Ammon's horn (tissue), 1 donor: ENCODE measurements around the gene LARGE1.
"Not testable (repeated sequence)": the region's sequence is repeated elsewhere in the genome, so short reads cannot be mapped to it uniquely, and the experiment has no call there.

Source experiments
- DNase-seq: peaks from one replicate; pipeline ENCODE4 v3.0.0-alpha.2; 2016; ENCODE audit warnings: low spot score

Gene LARGE1

GRCh38 chr22:33883961-33884808, 36.1 kb downstream of the LARGE1 start:
- no peak for DNase-seq

DNA sequence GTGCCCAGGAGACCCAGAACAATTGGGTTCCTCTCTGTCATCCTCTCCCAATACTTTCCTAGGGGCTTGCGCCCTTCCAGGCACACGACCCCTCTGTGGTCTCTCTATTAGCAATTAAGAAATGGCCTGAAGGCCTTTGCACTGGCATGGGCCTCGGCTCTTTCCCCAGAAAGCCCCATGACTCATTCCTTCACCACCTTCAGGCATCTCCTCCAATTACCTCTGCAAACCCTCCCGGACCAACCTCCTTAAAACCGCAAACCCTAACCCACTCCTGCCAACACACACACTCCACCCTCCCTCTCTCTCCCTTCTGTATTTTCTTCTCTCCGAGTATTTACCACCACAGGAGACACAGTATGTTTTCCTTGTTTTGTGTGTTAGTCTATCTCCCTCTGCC, 36.7 kb downstream of the LARGE1 start:
- DNase-seq, result no peak

DNA sequence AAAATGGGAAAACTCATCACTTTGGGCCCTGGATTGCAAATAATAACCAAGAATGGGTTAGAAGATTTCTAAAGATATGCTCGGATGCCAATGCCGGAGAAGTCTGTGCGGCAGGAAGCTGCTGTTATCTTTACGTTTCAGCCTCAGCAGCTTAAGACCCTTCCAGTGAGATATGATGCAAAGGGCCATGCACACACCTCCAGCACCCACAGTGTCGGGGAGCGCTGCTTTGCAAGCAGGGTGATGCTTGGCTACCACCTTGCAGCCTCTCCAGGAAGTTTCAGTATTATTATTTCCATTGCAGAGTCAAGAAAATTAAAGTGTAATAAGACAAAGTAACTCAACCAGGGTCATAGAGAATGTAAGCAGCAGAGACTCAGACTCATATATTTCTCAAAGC, 37.3 kb downstream of the LARGE1 start:
- no peak for DNase-seq

GRCh38 chr22:33880986-33881385, 39.3 kb downstream of the LARGE1 start:
- no peak for DNase-seq

GRCh38 chr22:33879796-33880195, 40.5 kb downstream of the LARGE1 start:
- peak; percentile 49 for DNase-seq

GRCh38 chr22:33875316-33875715, 45.0 kb downstream of the LARGE1 start:
- no peak for DNase-seq

DNA sequence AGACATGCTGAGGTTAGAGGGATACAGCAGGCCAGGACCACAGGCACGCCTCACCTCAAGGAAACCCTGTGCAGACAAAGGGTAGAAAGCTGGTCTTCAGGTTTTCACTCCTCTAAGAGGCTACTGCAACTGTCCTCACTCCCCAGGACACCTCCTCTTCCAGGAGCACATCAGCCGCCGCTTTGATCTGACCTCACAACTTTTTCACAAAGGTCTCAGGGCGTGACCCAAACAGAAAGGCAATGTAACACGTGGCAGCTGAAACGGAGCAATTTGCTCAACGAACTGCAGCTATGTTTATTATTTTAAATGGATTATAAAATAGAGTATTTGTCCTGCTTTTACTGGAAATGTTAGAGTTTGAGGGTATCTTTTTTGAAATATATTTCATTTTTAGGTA, 46.1 kb downstream of the LARGE1 start:
- DNase-seq, result no peak

DNA sequence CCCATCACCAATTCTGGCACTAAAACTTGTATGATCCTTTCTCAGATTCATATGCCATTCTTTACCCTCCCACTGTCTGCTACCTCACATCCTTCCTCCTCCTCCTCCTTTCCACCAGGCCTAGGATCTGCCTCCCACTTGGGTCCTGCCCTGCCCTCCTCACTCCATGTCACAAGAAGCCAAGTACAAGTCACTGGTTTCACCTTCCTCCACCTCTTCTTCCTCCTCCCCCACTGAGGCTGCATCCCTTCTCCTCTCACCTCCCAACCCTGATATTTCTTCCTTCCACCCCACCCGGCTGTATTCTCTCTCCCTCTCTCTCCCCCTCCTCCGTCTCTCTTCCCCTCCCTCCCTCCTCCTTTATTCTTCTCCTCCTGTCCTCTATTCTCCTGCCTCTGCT, 46.6 kb downstream of the LARGE1 start:
- no peak for DNase-seq

DNA sequence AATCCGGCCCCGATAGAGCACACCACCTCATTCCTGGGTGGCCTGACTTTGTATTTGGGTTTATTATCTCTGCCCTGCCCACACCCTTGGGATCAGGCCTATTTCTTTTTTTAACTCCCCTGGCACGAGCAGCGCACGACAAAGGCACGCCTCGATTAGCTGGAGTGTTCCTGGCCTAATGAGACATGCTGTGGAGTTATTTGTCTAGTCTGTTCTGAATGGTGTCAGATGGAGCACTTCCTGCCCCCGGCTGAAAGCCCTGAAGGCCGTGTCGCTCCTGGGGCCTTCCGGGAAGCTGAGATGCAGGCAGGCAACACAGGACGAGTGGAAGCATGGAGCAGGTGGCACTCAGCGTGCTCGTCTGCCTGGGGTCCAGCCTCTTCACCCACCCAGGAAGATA, 47.1 kb downstream of the LARGE1 start:
- DNase-seq, result no peak

- no peak for DNase-seq
These were observed 48.3 kb downstream of the LARGE1 start for GRCh38 chr22:33871935-33872334.

DNA sequence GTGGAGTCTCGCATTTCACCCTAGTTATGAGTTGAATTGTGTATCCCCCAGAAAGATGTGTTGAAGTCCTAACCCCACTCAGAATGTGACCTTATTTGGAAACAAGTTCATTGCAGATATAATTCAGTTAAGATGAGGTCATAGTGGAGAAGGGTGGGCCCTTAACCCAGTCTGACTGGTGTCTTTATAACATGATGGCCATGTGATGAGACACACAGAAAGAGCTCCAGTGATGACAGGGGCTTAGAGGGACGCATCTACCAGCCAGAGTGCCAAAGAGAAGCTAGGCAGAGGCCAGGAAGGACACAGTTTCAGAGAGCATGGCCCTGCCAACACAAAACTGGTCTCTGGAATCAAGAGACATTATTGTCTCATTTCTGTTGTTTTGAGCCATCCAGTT, 50.3 kb downstream of the LARGE1 start:
- DNase-seq, result no peak

GRCh38 chr22:33867971-33868370, 52.3 kb downstream of the LARGE1 start:
- no peak for DNase-seq

DNA sequence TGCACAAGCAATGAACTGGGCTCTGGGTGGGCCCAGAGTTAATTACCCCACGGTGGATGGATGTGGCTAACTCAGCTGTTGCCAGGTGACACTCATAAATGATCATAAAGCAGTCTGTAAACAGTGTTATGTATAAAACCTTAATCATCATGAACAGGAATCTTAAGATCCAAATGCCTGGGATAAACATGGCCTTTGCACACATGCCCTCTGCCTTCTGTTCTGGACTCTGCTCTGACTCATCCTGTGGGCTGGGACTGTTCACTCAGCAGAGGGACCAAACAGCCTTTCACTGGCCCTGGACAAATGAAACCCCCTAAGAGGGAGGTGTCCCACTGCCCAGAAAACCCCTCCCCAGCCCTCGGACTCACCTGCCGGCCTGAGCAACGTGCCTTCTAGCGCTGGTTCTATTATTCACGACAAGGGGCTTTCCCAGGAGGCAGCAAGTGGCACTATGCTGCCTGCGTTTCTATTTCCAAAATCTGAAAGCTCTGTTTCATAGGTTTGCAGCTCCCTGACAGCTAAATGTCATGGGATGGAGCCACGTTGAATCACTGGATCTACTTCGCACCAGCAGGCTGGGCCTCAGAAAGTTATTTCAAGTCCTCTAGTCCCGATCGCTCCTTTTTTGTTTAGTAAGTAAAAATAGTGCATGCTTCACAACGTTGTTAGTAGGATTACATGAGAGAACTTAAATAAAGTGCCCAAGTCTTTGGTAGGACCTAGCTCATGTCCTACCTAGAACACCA, 53.0 kb downstream of the LARGE1 start:
- DNase-seq, result no peak

DNA sequence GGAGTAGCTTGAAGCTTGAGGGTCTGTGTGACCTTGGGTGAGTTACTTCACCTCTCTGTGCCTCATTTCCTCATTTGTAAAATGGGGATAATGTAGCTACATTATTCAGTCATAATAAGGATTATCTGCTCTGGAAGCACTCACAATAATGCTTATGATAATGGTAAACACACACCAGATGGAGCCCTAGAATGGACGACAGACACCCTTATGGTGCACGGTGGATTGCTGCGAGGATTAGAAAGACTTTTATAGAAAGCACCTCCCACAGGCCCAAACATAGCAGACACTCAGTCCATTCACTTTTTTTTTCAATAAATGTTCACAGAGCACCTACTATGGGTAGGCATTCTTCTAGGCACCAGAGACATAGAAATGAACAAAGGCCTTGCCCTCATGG, 53.8 kb downstream of the LARGE1 start:
- no peak for DNase-seq

DNA sequence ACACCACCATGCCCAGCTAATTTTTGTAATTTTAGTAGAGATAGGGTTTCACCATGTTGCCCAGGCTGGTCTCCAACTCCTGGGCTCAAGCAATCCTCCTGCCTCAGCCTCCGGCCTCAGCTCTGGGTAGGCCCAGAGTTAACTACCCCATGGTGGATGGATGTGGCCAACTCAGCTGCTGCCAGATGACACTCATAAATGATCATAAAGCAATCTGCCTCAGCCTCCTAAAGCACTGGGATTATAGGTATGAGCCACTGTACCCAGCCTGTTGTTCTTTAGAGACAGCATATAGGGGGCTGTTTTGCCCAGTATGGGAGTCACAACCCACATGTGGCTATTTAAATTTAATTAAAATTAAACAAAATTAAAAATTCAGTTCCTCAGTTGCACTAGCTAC, 54.3 kb downstream of the LARGE1 start:
- DNase-seq, result no peak

DNA sequence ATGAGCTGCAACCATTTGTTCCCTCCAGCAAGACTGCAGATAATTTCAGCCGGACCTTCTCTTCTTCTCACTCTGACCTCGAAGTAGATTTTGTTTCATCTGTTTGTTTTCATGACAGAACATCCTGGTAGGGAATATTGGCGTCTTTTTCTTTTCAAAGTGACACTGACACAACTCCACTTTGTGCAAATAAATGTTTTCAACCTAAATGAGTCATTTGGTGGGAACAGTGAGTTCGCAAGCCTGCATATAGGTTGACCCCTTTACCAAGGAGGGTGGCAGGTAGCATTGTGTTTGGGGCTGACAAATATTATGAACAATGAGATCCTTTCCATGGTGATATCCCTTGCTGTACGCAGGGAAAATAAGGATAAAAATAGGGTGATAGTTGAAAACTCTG, 55.0 kb downstream of the LARGE1 start:
- DNase-seq, result no peak

- DNase-seq, result no peak
These were observed 55.5 kb downstream of the LARGE1 start for GRCh38 chr22:33864723-33865130.

DNA sequence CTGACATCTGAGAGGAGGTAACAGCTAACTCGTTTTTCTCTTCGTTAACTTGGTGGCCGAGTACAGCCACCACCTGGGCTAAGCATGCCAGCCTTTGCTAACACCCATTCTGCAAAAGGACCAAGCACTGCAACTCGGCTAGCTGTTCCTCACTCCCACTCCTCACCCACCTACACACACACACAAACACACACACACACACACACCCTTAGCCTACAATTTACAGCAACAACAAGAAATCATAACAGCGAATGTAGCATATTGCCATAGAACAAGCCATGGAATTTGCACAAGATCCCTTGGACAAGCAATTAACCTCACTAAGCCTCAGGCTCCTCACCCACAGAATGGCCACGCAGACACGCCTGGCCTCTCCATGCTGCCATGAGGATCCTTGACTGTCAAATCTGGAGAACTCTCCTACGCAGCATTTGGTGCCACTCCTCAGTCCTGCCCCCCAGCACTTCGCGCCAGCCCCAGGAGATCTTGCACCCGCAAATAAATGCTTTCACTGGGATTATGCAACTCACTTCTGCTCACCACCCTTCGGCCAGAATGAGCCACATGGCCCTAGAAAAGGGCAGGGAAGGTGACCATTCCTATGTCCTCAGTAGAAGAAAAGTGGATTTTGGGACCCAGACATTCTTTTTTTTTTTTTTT, 58.9 kb downstream of the LARGE1 start:
- no peak for DNase-seq

GRCh38 chr22:33860386-33860785, 59.9 kb downstream of the LARGE1 start:
- DNase-seq, result no peak

DNA sequence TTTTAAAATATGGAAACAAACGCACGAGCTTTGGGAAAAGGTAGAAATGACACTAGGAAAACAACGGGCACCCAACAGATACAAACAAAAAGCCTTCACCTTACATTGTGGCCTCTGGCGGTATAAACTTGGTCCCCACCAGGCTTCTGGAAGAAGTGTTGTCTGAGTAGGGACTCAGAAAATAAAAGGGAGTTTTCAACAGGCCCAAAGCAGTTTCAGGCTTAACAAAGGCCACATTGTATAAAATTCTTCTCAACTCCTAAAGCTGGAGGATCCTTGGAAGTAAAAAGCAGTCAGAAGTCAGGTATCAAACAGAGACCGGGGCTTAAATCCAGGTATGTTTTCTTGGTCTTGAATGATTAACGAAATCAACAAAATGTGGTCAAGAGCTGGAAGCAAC, 61.0 kb downstream of the LARGE1 start:
- DNase-seq, result no peak

DNA sequence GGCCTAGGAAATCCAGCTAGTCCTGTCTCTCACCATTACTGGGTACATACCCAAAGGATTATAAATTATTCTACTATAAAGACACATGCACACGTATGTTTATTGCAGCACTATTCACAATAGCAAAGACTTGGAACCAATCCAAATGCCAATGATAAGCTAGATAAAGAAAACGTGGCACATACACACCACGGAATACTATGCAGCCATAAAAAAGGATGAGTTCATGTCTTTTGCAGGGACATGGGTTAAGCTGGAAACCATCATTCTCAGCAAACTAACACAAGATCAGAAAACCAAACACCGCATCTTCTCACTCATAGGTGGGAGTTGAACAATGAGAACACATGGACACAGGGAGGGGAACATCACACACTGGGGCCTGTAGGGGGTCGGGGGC, 61.6 kb downstream of the LARGE1 start:
- not testable (repeated sequence) for DNase-seq

DNA sequence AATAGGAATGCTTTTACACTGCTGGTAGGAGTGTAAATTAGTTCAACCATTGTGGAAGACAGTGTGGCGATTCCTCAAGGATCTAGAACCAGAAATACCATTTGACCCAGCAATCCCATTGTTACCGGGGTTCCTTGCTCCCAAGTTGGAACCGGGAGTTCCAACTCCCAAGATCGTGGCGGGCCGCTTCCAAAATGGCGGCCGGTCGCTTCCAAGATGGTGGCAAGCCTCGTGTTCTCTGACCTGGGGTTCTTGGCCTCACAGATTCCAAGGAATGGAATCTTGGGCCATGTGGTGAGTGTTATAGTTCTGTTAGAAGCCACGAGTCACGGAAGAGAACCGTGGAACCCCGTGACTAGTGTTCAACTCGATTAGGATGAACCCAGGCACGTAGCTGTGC, 62.5 kb downstream of the LARGE1 start:
- not testable (repeated sequence) for DNase-seq

GRCh38 chr22:33854724-33855123, 65.6 kb downstream of the LARGE1 start:
- DNase-seq, result no peak
